ENCODE data around the gene CEP250.
"Not testable (repeated sequence)": the region's sequence is repeated elsewhere in the genome, so short reads cannot be mapped to it uniquely, and the experiment has no call there.

Gene CEP250, protein sequence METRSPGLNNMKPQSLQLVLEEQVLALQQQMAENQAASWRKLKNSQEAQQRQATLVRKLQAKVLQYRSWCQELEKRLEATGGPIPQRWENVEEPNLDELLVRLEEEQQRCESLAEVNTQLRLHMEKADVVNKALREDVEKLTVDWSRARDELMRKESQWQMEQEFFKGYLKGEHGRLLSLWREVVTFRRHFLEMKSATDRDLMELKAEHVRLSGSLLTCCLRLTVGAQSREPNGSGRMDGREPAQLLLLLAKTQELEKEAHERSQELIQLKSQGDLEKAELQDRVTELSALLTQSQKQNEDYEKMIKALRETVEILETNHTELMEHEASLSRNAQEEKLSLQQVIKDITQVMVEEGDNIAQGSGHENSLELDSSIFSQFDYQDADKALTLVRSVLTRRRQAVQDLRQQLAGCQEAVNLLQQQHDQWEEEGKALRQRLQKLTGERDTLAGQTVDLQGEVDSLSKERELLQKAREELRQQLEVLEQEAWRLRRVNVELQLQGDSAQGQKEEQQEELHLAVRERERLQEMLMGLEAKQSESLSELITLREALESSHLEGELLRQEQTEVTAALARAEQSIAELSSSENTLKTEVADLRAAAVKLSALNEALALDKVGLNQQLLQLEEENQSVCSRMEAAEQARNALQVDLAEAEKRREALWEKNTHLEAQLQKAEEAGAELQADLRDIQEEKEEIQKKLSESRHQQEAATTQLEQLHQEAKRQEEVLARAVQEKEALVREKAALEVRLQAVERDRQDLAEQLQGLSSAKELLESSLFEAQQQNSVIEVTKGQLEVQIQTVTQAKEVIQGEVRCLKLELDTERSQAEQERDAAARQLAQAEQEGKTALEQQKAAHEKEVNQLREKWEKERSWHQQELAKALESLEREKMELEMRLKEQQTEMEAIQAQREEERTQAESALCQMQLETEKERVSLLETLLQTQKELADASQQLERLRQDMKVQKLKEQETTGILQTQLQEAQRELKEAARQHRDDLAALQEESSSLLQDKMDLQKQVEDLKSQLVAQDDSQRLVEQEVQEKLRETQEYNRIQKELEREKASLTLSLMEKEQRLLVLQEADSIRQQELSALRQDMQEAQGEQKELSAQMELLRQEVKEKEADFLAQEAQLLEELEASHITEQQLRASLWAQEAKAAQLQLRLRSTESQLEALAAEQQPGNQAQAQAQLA (N-terminal part only)

DNA sequence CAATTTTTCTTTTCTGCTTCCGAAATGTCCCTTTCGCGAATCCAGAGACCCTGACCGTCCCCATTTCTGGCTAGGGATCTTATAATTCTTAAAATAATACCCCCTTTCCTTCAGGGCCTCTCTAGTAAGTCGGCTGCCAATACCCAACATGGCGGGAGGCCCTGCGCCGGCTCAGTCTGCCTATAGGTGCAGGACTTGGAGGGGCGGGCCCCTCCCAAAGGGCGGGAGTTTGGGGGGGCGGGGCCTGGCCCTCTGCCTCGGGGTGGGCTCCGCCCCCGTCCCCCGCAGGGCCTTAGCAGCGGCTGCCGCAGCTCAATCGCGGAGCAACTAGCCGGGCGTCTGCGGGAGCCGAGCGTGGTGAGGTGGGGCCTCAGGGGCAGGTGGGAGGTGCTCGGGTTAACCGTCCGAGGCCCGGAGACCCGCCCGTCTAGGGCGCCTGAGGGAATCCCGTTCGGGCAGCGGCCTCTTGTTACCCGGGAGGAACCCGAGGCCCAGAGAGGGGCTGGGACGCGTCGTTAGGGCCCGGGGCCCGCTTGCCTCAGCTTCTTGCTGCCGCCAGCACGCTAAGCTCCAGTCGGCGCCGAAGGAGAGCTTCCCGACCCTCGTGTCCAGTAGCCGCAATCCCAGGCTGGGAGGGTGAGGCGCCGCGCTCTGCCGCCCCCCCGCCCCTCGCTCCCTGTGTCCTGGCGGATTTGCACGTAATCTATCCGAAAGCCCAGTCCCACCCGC lies at the start of gene CEP250:
TSS of gene CEP250 (plus strand) at position 718 of the 729 bp plus-strand sequence. CDS start 6,770 bp downstream, outside the sequence.
- DNase-seq = peak; percentile 92

DNA sequence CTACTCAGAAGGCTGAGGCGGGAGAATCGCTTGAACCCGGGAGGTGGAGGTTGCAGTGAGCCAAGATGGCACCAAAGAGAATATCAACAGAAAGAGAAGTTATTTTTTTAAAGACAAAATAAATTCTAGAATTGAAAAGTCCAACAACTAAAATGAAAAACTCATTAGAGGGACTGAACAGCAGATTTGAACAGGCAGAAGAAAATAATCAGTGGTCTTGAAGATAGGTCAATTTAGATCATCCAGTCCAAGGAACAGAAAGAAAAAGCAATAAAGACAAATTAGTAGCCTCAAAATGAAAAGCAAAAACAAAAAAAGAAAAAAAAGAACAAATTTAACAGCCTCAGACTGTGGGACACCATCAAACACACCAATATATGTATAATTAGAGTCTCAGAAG lies 49.6 kb upstream of the CEP250 start:
- no peak for DNase-seq

DNA sequence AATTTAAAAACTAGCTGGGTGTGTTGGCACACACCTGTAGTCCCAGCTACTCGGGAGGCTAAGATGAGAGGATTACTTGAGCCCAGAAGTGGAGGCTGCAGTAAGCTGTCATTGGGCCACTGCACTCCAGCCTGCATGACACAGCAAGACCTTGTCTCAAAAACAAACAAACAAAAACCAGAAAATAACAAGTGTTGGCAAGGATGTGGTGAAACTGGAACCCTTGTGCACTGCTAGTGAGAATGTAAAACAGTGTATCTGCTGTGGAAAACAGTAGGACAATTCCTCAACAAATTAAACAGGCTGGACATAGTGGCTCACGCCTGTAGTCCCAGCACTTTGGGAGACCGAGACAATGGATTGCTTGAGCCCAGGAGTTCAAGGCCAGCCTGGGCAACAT lies 47.1 kb upstream of the CEP250 start:
- DNase-seq = no peak

DNA sequence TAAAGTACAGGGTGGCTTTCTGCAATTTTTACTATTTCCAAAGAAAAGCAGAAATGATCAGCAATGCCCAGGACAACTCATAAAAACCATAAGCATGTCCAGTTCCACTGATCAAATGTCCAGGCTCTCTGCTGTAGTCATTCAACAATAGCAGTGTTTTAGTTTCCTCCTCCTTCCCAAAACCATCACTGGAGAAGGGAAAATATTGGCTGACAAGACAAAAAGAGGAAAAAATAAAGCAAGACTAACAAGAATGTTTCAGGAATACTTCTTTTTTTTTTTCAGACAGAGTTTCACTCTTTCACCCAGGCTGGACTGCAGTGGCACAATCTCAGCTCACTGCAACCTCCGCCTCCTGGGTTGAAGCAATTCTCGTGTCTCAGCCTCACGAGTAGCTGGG lies 45.9 kb upstream of the CEP250 start:
- DNase-seq = no peak

DNA sequence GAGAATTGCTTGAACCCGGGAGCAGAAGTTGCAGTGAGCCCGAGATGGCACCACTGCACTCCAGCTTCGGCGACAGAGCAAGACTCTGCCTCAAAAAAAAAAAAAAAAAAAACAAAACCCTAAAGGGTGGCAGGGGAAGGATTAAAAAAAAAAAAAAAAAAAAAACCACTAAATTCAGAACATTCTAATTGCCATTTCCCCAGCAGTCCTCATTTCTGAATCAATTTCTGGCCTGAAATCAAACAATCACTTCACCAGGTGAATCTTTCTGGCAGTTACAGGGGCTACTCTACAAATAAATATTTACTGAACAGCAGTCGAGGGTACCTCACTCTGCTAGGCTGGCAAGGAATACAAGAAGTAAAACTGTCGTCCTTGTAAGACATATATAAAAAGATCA lies 44.8 kb upstream of the CEP250 start:
- DNase-seq = no peak

DNA sequence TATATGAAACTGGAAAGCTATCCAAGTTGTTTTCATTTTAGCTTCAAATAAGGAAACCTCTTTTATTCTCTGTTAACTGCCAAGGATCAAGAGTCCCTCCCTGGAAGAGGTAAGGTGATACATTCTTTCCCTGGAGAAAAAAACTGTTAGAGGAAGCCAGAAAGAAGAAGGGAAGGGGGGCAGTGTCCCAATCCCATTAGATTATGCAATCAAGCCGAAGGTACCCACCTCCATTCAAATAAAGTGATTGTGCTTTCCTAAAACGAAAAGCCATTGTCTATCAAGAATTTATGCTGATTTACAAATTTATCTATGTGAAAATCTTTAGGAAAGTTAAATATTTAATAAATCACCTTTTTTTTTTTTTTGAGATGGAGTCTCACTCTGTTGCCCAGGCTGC lies 34.1 kb upstream of the CEP250 start:
- no peak for DNase-seq

DNA sequence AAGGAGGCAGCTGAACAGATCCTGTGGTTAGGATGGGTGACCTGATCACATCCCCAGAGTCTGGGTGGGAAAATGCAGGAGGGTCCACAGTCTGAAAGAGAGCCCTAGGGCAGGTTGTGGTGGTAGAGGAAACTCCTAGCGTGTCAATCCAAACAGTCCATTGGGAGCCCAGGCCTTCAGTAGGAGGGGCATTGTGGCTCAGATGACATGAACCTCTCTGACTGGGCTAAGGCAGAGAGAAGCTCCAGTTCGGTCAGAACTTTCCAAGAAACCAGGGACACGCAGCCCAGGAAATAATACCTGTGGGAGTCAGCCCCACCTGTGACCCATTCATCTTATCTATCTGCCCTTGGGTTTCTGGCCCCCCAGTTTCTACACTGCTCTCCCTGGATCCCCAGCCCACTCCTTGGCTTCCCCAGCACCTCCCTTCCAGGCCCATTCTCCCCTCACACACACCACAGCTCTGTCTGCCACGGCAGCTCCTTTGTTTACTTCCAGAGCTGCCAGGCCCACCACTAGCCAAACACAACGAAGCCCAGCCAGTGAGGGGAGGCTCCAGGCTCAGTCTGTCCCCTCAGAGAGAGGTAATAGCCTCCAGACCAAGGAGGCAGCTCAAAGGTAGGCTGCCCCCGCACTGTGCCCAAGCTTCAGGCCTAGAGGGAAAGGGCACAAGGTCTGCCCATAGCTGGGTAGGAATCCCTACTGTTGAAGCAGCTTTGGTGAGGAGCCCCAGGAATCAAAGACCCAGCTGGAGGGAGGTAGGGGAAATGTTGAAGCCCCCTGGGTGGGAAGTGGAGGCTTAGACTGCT lies 23.6 kb upstream of the CEP250 start:
- DNase-seq = no peak

DNA sequence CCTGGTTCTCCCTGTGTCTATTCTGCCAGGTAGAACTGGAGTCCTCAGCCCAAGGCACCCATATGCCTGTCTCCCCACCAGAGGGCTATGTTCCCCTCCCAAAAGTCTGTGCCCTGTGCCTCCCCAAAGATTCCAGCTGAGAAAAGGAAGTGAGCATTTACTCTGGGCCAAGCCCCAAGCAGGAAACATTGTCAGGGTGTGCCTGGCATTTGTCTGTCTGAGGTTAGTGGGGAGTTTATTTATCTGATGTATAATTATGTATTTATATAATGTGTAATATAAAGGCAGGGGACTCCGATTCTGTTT lies 23.0 kb upstream of the CEP250 start:
- DNase-seq = no peak

DNA sequence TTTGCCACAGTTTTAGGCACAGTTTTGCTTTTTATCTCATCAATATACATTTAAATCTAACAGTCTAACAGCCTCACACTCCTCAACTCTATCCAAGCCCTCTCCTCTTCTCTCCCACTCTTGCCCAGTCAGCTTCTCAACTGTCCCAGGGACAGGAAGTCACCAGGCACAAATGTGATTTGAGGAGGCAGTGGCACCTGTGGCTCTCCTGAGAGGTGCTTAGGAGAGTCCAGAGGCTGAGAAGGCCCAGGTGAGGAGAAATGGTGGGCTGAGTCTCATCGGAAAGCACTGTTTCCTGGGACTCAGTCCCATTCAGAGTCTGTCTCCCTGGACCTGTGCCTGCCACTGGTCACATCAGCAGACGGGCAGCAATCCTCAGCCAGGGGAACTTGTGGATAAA lies 22.1 kb upstream of the CEP250 start:
- DNase-seq = no peak

DNA sequence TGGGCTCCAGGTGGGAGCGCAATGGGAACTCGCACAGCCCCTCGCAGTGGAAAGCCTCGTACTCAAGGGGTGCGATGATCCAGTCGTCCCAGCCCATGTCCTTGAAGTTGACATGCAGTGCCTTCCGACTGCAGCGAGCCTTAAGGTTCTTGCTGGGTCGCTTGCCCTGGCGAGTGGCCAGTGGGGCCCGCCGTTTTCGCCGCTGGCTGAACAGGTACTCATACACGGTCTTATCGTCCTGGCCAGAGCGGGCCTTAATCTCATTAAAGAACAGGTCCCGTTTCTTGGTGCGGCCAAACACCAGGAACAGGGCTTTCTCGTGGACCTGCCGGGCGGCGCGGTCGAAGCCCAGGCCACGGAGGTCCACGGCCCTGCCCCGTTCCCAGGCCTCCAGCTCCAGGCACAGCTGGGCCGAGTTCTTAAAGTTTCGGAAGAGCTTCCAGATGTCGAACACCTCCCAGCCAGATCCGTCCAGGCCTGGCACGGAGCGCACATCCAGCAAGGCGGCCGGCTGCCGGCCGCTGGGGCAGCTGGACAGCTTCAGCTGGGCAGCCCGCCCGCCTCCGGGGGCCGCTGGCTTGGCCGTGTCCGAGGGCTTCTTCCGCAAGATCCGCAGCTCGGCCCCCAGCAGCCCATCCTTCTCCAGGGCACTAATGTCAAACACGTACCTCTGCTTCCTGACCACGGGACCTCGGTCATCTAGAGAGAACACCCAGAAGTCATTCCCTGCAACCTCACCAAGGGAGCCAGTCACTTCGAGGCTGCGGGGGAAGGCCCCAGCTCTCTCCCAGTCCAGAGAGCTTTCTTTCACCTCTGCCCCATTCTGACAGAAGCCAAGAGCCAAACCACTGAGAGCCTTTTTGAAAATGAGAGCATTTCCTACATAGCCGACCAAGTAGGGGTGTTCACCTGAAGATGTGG lies 21.1 kb upstream of the CEP250 start:
- no peak for DNase-seq

DNA sequence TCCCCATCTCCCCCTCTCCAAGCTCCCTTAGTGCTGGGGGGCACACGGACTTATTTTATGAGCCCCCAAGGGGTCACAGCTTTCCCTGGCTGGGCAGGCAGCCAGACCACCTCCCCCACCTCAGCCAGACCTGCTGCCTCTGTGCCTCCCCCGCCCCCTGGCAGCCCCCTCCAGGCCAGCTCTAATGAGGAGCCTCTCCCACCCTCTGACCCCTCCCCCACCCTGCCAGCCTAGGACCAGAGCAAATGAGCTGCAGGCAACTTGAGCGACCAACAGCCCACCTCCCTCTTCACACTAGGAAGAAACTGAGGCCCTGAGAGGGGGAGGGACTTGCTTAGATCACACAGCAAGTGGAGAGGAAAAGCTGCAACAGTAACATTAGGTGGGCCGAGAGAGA lies 19.2 kb upstream of the CEP250 start:
- DNase-seq = no peak

DNA sequence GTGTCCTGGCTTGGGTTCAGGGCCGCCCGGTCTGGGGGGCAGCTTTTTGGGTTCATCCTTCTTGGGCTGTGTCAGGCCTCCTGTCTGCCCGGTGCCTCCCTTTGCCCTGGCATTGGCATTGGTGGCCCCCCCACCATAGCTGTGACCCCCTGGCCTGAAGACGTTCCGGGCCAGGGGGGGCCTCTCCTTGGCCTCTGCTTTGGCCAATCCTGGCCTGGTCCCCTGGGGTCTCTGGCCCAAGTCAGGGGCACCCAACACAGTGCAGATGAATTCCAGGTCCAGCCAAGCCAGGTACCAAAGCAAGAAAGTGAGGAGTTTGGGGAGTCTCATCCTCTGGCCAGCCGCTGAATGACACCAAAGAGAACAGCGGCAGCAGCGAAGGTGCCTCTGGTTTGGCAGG lies 17.8 kb upstream of the CEP250 start:
- no peak for DNase-seq

DNA sequence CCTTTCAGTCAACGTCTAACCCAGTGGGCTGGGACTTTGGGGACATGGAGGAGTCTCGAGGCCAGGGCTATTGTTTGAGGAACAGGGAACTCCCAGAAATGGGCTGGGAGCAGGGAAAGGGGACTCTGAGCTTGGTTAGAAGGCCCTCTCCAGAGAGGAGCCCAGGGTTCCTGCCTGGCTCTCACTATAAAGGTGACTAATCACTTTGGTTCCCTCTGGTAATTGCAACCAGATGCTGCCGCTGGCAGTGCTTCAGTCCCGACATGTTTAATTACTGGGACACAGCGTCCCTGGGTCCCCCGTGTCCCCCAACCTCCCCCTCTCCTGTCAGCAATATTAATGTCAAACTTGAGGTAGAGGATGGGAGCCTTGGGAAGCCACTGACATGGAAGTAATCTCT lies 12.4 kb upstream of the CEP250 start:
- peak; percentile 47 for DNase-seq

DNA sequence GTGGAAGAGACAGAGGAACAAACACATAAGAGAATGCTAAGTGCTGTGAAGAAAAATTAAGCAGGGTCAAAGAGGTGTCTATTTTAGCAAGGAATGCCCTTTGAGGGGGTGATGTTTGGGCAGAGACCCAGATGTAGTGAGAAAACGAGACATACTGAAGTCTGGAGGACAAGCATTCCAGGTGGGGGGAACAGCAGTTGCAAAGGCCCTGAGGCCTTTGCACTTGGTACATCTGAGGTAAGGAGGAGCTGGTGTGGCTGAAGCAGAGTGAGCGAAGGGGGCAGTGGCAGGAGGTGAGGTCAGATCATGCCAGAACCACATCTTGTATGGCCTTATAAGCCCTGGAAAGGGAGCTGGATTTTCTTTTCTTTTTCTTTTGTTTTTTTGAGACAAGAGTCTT lies 11.2 kb upstream of the CEP250 start:
- DNase-seq = no peak

DNA sequence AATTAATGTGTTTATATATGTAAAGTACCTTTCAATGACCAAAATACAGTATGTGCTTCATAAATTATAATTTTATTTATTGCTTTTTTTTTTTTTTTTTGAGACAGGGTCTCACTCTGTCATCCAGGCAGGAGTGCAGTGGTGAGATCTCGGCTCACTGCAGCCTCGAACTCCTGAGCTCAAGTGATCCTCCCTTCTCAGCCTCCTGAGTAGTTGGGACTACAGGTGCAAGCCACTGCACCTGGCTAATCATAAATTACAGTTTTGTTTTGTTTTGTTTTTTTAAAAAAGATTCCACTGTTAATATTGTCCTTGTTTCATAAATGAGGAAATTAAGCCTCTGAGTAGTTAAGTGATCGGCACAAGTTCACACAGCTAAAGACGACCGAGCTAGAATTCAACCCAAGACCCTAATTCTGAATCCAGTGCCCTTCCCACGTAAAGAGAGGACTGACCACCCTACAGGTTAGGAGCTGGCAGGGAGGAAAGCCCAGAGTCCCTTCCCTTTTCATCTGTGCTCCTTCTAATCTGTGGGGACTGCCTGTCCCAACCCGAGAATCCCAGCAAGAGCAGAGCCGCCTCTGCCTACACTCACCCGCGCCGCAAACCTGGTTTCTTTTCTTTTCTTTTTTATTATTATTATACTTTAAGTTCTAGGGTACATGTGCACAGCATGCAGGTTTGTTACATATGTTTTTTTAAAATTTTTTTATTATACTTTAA lies 8.9 kb upstream of the CEP250 start:
- DNase-seq = no peak

DNA sequence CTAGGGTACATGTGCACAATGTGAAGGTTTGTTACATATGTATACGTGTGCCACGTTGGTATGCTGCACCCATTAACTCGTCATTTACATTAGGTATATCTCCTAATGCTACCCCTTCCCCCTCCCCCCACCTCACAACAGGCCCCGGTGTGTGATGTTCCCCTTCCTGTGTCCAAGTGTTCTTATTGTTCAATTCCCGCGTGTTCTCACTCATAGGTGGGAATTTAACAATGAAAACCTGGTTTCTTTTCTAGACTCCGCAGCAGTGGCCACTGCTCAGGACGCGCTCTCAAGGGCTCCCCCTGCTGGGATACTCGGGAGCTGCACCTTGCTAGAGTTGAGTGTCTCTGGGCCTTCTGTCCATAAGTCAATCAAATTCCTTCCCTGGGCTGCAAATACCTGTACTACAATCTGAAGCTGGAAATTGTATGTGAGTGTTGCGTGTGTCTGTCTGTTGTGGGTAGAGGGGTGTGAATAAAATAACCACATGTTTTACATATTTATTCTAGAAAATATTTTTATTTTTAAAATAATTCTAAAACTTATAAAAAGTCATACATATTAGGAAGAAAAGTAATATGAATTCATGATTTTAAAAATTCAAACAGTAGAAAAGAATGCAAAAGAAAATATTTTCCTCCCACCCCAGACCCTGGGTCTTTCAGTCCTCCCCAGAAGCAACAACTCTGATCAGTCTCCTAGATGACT lies 8.2 kb upstream of the CEP250 start:
- DNase-seq = peak; percentile 59

DNA sequence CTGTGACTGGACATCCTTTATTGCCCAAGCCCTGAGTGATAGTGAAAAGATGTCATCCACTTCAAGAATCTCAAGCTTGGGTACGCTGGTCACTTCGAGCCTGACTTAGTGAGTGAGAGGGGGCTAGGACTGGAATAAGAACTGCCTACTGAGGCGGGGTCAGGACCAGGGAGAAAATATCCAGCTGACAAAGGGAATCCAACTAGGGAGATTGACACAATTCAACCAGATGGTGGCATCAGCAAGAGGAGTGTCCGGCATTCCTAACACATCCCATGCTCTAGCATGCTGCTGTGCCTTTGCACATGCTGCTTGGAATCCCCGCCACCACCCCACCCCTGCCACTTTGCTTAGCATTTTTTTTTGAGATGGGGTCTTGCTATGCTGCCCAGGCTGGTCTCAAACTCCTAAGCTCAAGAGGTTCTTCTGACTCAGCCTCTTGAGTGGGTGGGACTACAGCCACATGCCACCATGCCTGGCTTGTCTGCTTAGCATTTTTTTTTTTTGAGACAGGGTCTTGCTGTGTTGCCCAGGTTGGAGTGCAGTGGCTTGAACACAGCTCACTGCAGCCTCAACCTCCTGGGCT lies 6.5 kb upstream of the CEP250 start:
- no peak for DNase-seq

DNA sequence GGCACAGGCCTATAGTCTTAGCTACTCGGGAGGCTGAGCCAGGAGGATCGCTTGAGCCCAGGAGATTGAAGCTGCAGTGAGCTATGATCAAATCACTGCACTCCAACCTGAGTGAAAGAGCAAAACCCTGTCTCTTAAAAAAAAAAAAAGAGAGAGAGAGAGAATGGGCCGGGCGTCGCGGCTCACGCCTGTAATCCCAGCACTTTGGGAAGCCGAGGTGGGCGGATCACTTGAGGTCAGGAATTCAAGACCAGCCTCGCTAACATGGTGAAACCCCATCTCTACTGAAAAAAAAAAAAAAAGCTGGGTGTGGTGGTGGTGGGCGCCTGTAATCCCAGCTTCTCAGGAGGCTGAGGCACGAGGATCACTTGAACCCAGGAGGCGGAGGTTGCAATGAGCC lies 5.5 kb upstream of the CEP250 start:
- not testable (repeated sequence) for DNase-seq

DNA sequence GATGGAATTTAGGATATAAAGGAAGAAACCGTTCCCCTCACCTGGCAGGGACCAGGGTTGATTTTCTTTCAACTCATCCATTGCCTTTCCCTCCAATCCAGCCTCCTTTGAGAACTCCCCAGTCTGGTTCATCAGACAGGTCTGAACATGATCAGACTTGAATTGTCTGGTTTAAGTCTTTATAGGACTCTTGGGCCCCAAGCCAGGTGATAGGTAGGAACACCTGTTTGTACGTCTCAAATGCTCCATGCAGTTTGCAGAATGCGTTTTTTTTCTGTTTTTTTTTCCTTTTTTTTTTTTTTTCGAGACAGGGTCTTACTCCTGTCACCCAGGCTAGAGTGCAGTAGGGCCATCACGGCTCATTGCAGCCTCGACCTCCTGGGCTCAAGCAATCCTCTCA lies 4.1 kb upstream of the CEP250 start:
- no peak for DNase-seq
